ENCODE measurements around the gene RANBP1.

RANBP1 gene

GRCh38 chr22:20173246-20173645 lies 57.3 kb downstream of the RANBP1 start:
- ATAC-seq (ENCODE audit: insufficient read depth, low read depth), result no peak
- no peak for DNase-seq
- no peak overlapping the region for H2AFZ ChIP-seq (ENCODE audit: low read depth, low read length)
- no peaks in the 10 kb centered on the region for H3K79me2 ChIP-seq (ENCODE audit: insufficient read depth, low read length)
- H3K36me3 ChIP-seq (ENCODE audit: insufficient read depth, low read length), result no peaks in the 10 kb centered on the region
- H3K27ac ChIP-seq (ENCODE audit: low read length), result no peak overlapping the region
- H3K9ac ChIP-seq (ENCODE audit: low read depth, low read length), result no peak overlapping the region
- H3K4me3 ChIP-seq (ENCODE audit: low read depth in 1 of 2, low read length in 2 of 2), result no peak overlapping the region
- H3K9me3 ChIP-seq (ENCODE audit: insufficient read depth, low read length, severe bottlenecking), result no peaks in the 10 kb centered on the region
- no peak overlapping the region for H3K4me2 ChIP-seq (ENCODE audit: insufficient read depth, low read length)
- H3K4me1 ChIP-seq (ENCODE audit: insufficient read depth, low read length), result no peaks in the 10 kb centered on the region
- 0 out of 2 replicates have a peak, but pooled peaks cover 4% of the 10 kb centered on the region for H4K20me1 ChIP-seq (ENCODE audit: insufficient read depth, low read length)
- TF ChIP-seq CTCF (IDR thresholded peaks at IDR 0.05; ENCODE audit: borderline replicate concordance, extremely low read depth, low read length, poor library complexity, severe bottlenecking), result no peak
- H3K27me3 ChIP-seq (ENCODE audit: insufficient read depth, low read length, poor library complexity), result no peaks in the 10 kb centered on the region

- no peak for DNase-seq
- no peak for ATAC-seq (ENCODE audit: insufficient read depth, low read depth)
- Histone ChIP-seq H3K9me3 (ENCODE audit: insufficient read depth, low read length, severe bottlenecking) (no peaks in the 10 kb centered on the region), H4K20me1 (ENCODE audit: insufficient read depth, low read length) (0 out of 2 replicates have a peak, but pooled peaks cover 4% of the 10 kb centered on the region), H3K9ac (ENCODE audit: low read depth, low read length) (no peak overlapping the region), H3K27me3 (ENCODE audit: insufficient read depth, low read length, poor library complexity) (no peaks in the 10 kb centered on the region), H3K36me3 (ENCODE audit: insufficient read depth, low read length) (no peaks in the 10 kb centered on the region), H2AFZ (ENCODE audit: low read depth, low read length) (no peak overlapping the region), H3K79me2 (ENCODE audit: insufficient read depth, low read length) (no peaks in the 10 kb centered on the region), H3K27ac (ENCODE audit: low read length) (no peak overlapping the region), H3K4me3 (ENCODE audit: low read depth in 1 of 2, low read length in 2 of 2) (no peak overlapping the region), H3K4me1 (ENCODE audit: insufficient read depth, low read length) (no peaks in the 10 kb centered on the region), H3K4me2 (ENCODE audit: insufficient read depth, low read length) (no peak overlapping the region)
- TF ChIP-seq CTCF (IDR thresholded peaks at IDR 0.05; ENCODE audit: borderline replicate concordance, extremely low read depth, low read length, poor library complexity, severe bottlenecking) (no peak), EZH2 (IDR thresholded peaks at IDR 0.05; ENCODE audit: borderline replicate concordance, low read depth, low read length, severe bottlenecking) (no peak)
These were observed 57.9 kb downstream of the RANBP1 start for GRCh38 chr22:20173772-20174171.

- Histone ChIP-seq H3K27me3 (ENCODE audit: insufficient read depth, low read length, poor library complexity) (no peaks in the 10 kb centered on the region), H3K79me2 (ENCODE audit: insufficient read depth, low read length) (no peaks in the 10 kb centered on the region), H3K4me3 (ENCODE audit: low read depth in 1 of 2, low read length in 2 of 2) (no peak overlapping the region), H3K27ac (ENCODE audit: low read length) (no peak overlapping the region), H4K20me1 (ENCODE audit: insufficient read depth, low read length) (0 out of 2 replicates have a peak, but pooled peaks cover 4% of the 10 kb centered on the region), H3K4me1 (ENCODE audit: insufficient read depth, low read length) (no peaks in the 10 kb centered on the region), H3K9ac (ENCODE audit: low read depth, low read length) (no peak overlapping the region), H3K36me3 (ENCODE audit: insufficient read depth, low read length) (no peaks in the 10 kb centered on the region), H3K4me2 (ENCODE audit: insufficient read depth, low read length) (no peak overlapping the region), H3K9me3 (ENCODE audit: insufficient read depth, low read length, severe bottlenecking) (no peaks in the 10 kb centered on the region), H2AFZ (ENCODE audit: low read depth, low read length) (no peak overlapping the region)
- DNase-seq, result no peak
- TF ChIP-seq CTCF (IDR thresholded peaks at IDR 0.05; ENCODE audit: borderline replicate concordance, extremely low read depth, low read length, poor library complexity, severe bottlenecking) (no peak), EZH2 (IDR thresholded peaks at IDR 0.05; ENCODE audit: borderline replicate concordance, low read depth, low read length, severe bottlenecking) (no peak)
- ATAC-seq (ENCODE audit: insufficient read depth, low read depth), result no peak
These were observed 59.1 kb downstream of the RANBP1 start for GRCh38 chr22:20174785-20175596.
